ENCODE data around the gene NPIPA2.
"Not testable (repeated sequence)": the region's sequence is repeated elsewhere in the genome, so short reads cannot be mapped to it uniquely, and the experiment has no call there.

Gene NPIPA2

GRCh38 chr16:14807184-14807678, 64.9 kb downstream of the NPIPA2 start:
- POLR2A ChIA-PET; CTCF ChIA-PET; DNase-seq (ENCODE audit: extremely low spot score): not testable (repeated sequence)

- POLR2A ChIA-PET; CTCF ChIA-PET; DNase-seq (ENCODE audit: extremely low spot score): not testable (repeated sequence)
Measured at GRCh38 chr16:14813890-14814289, 71.6 kb downstream of the NPIPA2 start.

Measured in GM10248 (cell line).